GM12892 (cell line): Measurements from ENCODE around the gene CAPZA1.

Source experiments
- POLR2A ChIP-seq: IDR thresholded peaks from 2 replicates; pipeline ENCODE4 v1.6.1; 2011; ENCODE audit warnings: low read depth, low read length, control low read depth
- TAF1 ChIP-seq: IDR thresholded peaks from 2 replicates; pipeline ENCODE4 v1.6.1; 2011; ENCODE audit warnings: low read depth, mild to moderate bottlenecking, control low read depth, low read length, borderline replicate concordance

GRCh38 chr1:112720800-112721199, 101.2 kb downstream of the CAPZA1 start:
- TF ChIP-seq POLR2A (no peak), TAF1 (no peak)
